H9 (cell line): Measurements from ENCODE around the gene HS3ST3B1. TPM values are rescaled to one million over a fixed set of nuclear protein-coding genes. Genes with fewer than 3 reads are reported as not detected.

Source experiments
- DNase-seq: peaks from one replicate; pipeline ENCODE4 v3.0.0-alpha.2; 2017
- H2AFZ ChIP-seq: one replicate; pipeline ENCODE4 v1.6.1; 2013; ENCODE audit warnings: mild to moderate bottlenecking, low read length, control low read depth, moderate library complexity
- H2AK5ac ChIP-seq: 2 replicates; pipeline ENCODE4 v1.6.1; 2013; ENCODE audit warnings: low read length, control low read depth, mixed read lengths; ENCODE audit not compliant: insufficient read length
- H2BK120ac ChIP-seq: one replicate; pipeline ENCODE4 v1.6.1; 2013; ENCODE audit warnings: low read depth, mild to moderate bottlenecking, low read length, control low read depth, inconsistent platforms; ENCODE audit not compliant: poor library complexity, severe bottlenecking
- H2BK12ac ChIP-seq: 2 replicates; pipeline ENCODE4 v1.6.1; 2013; ENCODE audit warnings: low read length, control low read depth, mixed read lengths, low read depth; ENCODE audit not compliant: insufficient read length
- H2BK15ac ChIP-seq: 2 replicates; pipeline ENCODE4 v1.6.1; 2013; ENCODE audit warnings: low read depth, low read length, control low read depth
- H2BK20ac ChIP-seq: one replicate; pipeline ENCODE4 v1.6.1; 2013; ENCODE audit warnings: low read depth, mild to moderate bottlenecking, low read length, control low read depth, inconsistent platforms; ENCODE audit not compliant: poor library complexity, severe bottlenecking
- H2BK5ac ChIP-seq: 2 replicates; pipeline ENCODE4 v1.6.1; 2013; ENCODE audit warnings: low read length, control low read depth, mixed read lengths; ENCODE audit not compliant: insufficient read length
- H3K14ac ChIP-seq: 2 replicates; pipeline ENCODE4 v1.6.1; 2013; ENCODE audit warnings: low read length, control low read depth; ENCODE audit not compliant: insufficient read depth
- H3K18ac ChIP-seq: 2 replicates; pipeline ENCODE4 v1.6.1; 2013; ENCODE audit warnings: low read depth, mild to moderate bottlenecking, mixed read lengths, low read length, control low read depth; ENCODE audit not compliant: insufficient read length
- H3K23ac ChIP-seq: 2 replicates; pipeline ENCODE4 v1.6.1; 2013; ENCODE audit warnings: low read length, control low read depth, mixed read lengths, low read depth; ENCODE audit not compliant: insufficient read length
- H3K23me2 ChIP-seq: 2 replicates; pipeline ENCODE4 v1.6.1; 2013; ENCODE audit warnings: low read depth, mild to moderate bottlenecking, mixed read lengths, low read length, control low read depth; ENCODE audit not compliant: insufficient read length, poor library complexity, severe bottlenecking
- H3K27ac ChIP-seq: 2 replicates; pipeline ENCODE4 v1.5.1; 2013; ENCODE audit warnings: low read length, control low read depth, mixed read lengths, low read depth; ENCODE audit not compliant: insufficient read length
- H3K27me3 ChIP-seq: 2 replicates; pipeline ENCODE4 v1.6.1; 2013; ENCODE audit warnings: low read length, control low read depth, inconsistent platforms; ENCODE audit not compliant: insufficient read depth
- H3K4ac ChIP-seq: 2 replicates; pipeline ENCODE4 v1.6.1; 2013; ENCODE audit warnings: low read depth, mild to moderate bottlenecking, control low read depth, inconsistent platforms, low read length, moderate library complexity
- H3K4me1 ChIP-seq: 2 replicates; pipeline ENCODE4 v1.6.1; 2013; ENCODE audit warnings: low read length, control low read depth, inconsistent platforms; ENCODE audit not compliant: insufficient read depth
- H3K4me2 ChIP-seq: 2 replicates; pipeline ENCODE4 v1.6.1; 2013; ENCODE audit warnings: low read length, control low read depth, mixed read lengths; ENCODE audit not compliant: insufficient read length, insufficient read depth
- H3K56ac ChIP-seq: 2 replicates; pipeline ENCODE4 v1.6.1; 2013; ENCODE audit warnings: low read depth, mild to moderate bottlenecking, mixed read lengths, low read length, control low read depth; ENCODE audit not compliant: insufficient read length
- H3K79me1 ChIP-seq: 2 replicates; pipeline ENCODE4 v1.6.1; 2013; ENCODE audit warnings: low read depth, mild to moderate bottlenecking, moderate library complexity, low read length, control low read depth, inconsistent platforms; ENCODE audit not compliant: insufficient read depth, poor library complexity, severe bottlenecking
- H3K79me2 ChIP-seq: 2 replicates; pipeline ENCODE4 v1.6.1; 2013; ENCODE audit warnings: low read length, control low read depth, inconsistent platforms; ENCODE audit not compliant: insufficient read depth
- H3K9ac ChIP-seq: 2 replicates; pipeline ENCODE4 v1.6.1; 2013; ENCODE audit warnings: low read length, control low read depth, mixed read lengths; ENCODE audit not compliant: insufficient read length; ENCODE audit errors: extremely low read depth
- H3K9me3 ChIP-seq: one replicate; pipeline ENCODE4 v1.6.1; 2013; ENCODE audit warnings: low read depth, low read length, inconsistent platforms; ENCODE audit not compliant: control insufficient read depth
- H3T11ph ChIP-seq: one replicate; pipeline ENCODE4 v1.6.1; 2013; ENCODE audit warnings: mild to moderate bottlenecking, low read length, control low read depth, inconsistent platforms
- H4K20me1 ChIP-seq: one replicate; pipeline ENCODE4 v1.6.1; 2013; ENCODE audit not compliant: control insufficient read depth, insufficient read length, insufficient read depth
- H4K5ac ChIP-seq: 2 replicates; pipeline ENCODE4 v1.6.1; 2013; ENCODE audit warnings: low read depth, mild to moderate bottlenecking, mixed read lengths, low read length, control low read depth; ENCODE audit not compliant: insufficient read length
- H4K8ac ChIP-seq: replicated peaks from 2 replicates; pipeline ENCODE4 v1.6.1; 2013; ENCODE audit warnings: low read length, control low read depth, mixed read lengths, low read depth; ENCODE audit not compliant: insufficient read length
- H4K91ac ChIP-seq: 2 replicates; pipeline ENCODE4 v1.6.1; 2013; ENCODE audit warnings: low read depth, mild to moderate bottlenecking, moderate library complexity, mixed read lengths, low read length, control low read depth; ENCODE audit not compliant: insufficient read length
- H3K27ac Mint-ChIP-seq, 3 experiments: 2 replicates in 2 of 3; 3 replicates in 1 of 3; pipeline ENCODE4 v1.8.0; 2020 to 2021; ENCODE audit warnings: mixed read lengths in 3 of 3, mild to moderate bottlenecking in 1 of 3, moderate library complexity in 1 of 3
- H3K27me3 Mint-ChIP-seq: 2 replicates; pipeline ENCODE4 v1.8.0; 2021; ENCODE audit warnings: low read depth, mild to moderate bottlenecking, moderate library complexity, mixed read lengths
- H3K36me3 Mint-ChIP-seq, 3 experiments: 2 replicates in 2 of 3; 3 replicates in 1 of 3; pipeline ENCODE4 v1.8.0; 2020 to 2021; ENCODE audit warnings: low read depth in 3 of 3, mixed read lengths in 3 of 3; ENCODE audit not compliant: insufficient read depth in 1 of 3
- H3K4me1 Mint-ChIP-seq, 2 experiments: 2 replicates each; pipeline ENCODE4 v1.8.0; 2020; ENCODE audit warnings: mixed read lengths in 2 of 2
- H3K4me3 Mint-ChIP-seq, 2 experiments: 2 replicates in 1 of 2; 3 replicates in 1 of 2; pipeline ENCODE4 v1.8.0; 2020 to 2021; ENCODE audit warnings: mild to moderate bottlenecking in 2 of 2, mixed read lengths in 2 of 2, moderate library complexity in 1 of 2
- H3K9me3 Mint-ChIP-seq, 2 experiments: 2 replicates in 1 of 2; 3 replicates in 1 of 2; pipeline ENCODE4 v1.8.0; 2020; ENCODE audit warnings: mild to moderate bottlenecking in 2 of 2, mixed read lengths in 2 of 2, moderate library complexity in 1 of 2
- CTCF ChIP-seq: fragments of 200-600 bp; sonication (generic); conservative IDR thresholded peaks from 3 replicates; pipeline ENCODE4 v1.8.0; 2021; ENCODE audit warnings: antibody characterized with exemption, mild to moderate bottlenecking
- WGBS: extraction: QIAGEN DNeasy Blood & Tissue Kit; methylation state at CpG from one replicate; pipeline ENCODE4 v1.1.7; 2013; ENCODE audit warnings: missing lambda C conversion rate, low lambda C conversion rate, mixed read lengths; ENCODE audit not compliant: insufficient read length; ENCODE audit errors: extremely low coverage; 5-methylcytosine and 5-hydroxymethylcytosine counted together
- total RNA-seq: library from RNA; stranded (reverse); gene quantifications from 2 replicates; pipeline ENCODE4 v1.2.1, GENCODE V29; 2021

Gene HS3ST3B1
- total RNA-seq, 1 experiment from 2014 or later: 2.8 TPM

- no peak for TF ChIP-seq CTCF
- Histone ChIP-seq H3K79me2 (no peaks in the 10 kb centered on the region), H2BK20ac (no peak overlapping the region), H3K9me3 (no peaks in the 10 kb centered on the region), H2BK120ac (no peak overlapping the region), H3K4me1 (peaks cover 2% of the 10 kb centered on the region), H4K91ac (no peak overlapping the region), H2AFZ (no peak overlapping the region), H2BK12ac (no peak overlapping the region), H2BK5ac (no peak overlapping the region), H2BK15ac (no peak overlapping the region), H3K18ac (no peak overlapping the region), H3K79me1 (no peaks in the 10 kb centered on the region), H4K5ac (no peak overlapping the region), H2AK5ac (no peak overlapping the region), H4K20me1 (no peaks in the 10 kb centered on the region), H3T11ph (no peak overlapping the region), H3K14ac (no peak overlapping the region), H3K23ac (no peak overlapping the region), H3K23me2 (no peaks in the 10 kb centered on the region), H3K27me3 (no peaks in the 10 kb centered on the region), H3K4me2 (no peak overlapping the region), H3K9ac (no peak overlapping the region), H4K8ac (no peak overlapping the region), H3K56ac (no peak overlapping the region), H3K27ac (no peak overlapping the region), H3K4ac (no peak overlapping the region)
- Mint-ChIP-seq H3K4me3 (no peak overlapping the region), H3K4me1 (peaks cover 4 to 8% of the 10 kb centered on the region in 2 experiments), H3K36me3 (no peaks in the 10 kb centered on the region), H3K27ac (no peak overlapping the region), H3K27me3 (no peaks in the 10 kb centered on the region), H3K9me3 (no peaks in the 10 kb centered on the region)
- DNase-seq: no peak
- WGBS: no CpG with 5 or more reads among the region's 4 CpGs
Observed at GRCh38 chr17:14360856-14361255, 60.0 kb downstream of the HS3ST3B1 start.
